D341Med (cell line): ENCODE data around the gene BAIAP2L1.
"Not testable (repeated sequence)": the region's sequence is repeated elsewhere in the genome, so short reads cannot be mapped to it uniquely, and the experiment has no call there.

Experiments used
- DNase-seq: peaks from one replicate; pipeline ENCODE4 v3.0.0; 2012; ENCODE audit warnings: low spot score

Gene BAIAP2L1

DNA sequence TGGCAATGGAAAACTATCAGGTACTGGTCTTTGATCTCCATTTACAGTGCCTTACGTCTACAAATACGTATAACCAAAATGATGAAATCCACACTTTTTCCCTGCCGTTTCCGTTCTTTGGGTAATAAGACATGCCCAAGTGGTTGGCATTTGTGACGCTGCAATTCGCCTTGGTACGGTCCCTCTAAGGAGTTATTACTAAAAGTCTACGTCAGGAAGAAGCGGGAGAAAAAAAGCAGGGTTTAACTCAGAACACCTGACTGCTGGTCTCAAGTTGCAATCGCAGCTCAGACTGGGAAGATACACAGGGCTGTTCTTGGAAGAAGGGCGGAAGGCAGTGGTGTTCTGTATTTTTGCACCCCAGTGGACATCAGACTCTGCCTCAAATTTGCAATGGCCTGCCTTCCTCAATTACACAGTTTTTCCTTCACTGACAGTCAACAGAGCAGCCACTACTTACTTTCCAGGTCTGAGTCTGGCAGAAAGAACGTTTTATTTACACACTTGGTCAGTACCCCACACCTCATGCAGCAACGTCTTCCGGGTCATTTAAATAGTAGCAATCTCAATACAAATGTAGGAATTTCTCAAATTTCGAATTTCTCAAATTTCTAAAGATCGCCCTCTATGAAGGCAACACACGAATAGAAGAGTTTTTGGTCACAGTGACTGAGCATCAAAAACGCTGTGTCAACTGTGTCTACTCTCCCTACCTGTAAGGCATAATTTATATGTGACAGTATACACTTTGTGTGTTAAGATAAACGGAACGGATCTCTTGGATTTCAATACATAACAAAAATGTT lies 2.1 kb downstream of the BAIAP2L1 start:
- no peak for DNase-seq

DNA sequence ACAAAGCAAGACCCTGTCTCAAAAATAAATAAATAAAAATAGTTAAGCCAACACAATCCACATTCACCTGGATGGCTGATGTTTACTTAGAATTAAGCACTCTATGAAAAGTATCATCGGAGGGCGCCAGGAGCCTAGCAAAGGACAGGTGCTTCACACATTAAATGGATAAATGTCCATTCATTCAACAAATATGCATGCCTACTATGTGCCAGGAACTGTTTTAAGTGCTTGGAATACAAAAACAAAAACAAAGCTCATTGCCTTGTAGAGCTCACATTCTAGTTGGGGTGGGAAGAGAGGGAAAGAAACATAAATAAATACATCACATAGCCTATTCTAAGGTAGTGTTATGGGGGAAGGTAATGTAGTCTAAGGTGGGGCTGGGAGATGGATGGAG lies 4.1 kb downstream of the BAIAP2L1 start:
- no peak for DNase-seq

DNA sequence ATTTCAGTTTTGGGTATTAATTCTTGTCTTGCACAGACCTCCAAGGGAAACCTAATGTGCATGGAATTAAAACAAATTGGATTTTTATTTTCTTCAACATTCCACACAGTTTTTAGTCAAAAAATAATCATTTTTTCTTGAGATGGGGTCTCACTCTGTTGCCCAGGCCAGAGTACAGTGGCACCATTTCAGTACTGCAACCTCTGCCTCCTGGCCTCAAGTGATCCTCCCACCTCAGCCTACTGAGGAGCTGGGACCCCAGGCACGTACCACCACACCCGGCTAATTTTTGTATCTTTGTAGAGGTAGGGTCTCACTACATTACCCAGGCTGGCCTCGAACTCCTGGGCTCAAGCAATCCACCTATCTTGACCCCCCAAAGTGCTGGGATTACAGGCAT lies 4.9 kb downstream of the BAIAP2L1 start:
- DNase-seq = no peak

DNA sequence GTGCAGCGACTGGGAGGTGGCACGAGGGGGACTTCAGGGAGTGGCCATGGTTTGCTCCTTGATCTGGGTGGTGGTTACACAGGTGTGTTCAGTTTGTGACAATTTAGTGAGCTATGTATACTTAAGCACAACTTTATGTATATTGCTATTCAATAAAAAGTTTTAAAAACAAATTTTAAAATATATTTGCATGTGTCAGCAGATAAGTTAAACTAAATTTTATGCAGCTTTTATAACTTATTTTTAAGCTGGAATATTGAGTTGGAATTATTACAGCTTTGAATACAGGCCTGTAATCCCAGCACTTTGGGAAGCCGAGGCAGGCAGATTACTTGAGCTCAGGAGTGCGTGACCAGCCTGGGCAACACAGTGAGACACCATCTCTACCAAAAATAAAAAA lies 5.4 kb downstream of the BAIAP2L1 start:
- DNase-seq = no peak

DNA sequence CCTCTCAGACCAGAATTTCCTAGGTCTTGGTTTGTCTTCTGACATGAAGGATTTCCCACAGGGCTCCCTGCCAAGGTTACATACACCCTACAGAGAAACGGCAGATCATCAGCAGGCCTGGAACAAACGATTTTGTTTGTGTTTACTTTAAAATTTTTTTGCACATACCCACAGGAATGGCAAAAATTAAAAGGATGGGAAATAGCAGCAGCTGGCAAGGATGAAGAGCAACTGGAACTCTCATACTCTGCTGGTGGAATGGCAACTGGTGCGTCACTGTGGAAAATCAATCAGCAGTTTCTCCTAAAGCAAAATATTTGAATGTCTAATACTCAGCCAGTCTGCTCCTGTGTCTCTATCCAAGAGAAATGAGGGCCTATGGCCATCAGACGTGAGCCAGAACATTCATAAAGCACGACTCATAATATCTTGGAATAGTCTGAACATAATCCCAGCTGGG lies 6.5 kb downstream of the BAIAP2L1 start:
- no peak for DNase-seq

DNA sequence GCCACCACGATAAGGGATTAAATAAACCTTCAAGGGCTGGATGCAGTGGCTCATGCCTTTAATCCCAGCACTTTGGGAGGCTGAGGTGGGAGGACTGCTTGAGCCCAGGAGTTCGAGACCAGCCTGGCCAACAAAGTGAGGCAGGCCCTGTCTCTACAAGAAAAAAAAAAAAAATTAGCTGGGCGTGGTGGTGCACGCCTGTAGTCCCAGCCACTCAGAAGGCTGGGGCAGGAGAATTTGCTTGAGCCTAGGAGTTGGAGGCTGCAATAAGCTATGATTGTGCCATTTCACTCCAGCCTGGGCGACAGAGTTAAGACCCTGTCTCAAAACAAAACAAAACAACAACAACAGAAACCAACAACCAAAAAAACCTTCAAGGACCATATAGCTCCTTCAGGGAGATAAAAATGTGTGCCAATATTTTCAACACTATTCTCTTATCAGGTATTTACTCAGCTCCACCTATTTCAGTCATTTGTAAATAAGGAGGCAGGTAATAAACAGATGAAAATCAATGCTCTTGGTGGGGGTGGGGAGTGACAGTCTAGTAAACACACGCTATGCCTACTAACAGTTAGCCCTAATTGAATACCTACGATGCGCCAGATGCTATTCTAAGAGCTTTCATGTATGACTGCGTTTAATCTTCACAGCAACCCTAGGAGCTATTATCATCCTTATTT lies 13.2 kb downstream of the BAIAP2L1 start:
- DNase-seq = no peak

DNA sequence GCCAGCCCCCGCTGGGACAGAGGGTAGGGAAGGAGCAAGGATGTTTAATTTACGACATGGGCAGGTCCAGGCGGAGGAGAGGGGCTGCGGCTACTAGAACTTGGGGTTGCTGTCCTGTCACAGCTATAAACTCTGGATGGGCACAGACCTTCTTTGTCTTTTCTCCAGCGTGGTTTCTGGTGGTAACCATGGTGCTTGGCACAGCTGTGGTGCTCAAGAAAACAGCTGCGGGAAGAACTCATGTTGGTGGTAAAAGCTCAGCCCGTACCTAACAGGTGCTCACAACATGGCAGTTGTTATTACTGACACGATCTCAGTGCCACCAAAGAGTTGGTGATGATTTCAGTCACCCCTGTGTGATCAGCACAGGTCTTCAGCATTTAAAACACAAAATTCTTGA lies 13.8 kb downstream of the BAIAP2L1 start:
- DNase-seq = no peak

DNA sequence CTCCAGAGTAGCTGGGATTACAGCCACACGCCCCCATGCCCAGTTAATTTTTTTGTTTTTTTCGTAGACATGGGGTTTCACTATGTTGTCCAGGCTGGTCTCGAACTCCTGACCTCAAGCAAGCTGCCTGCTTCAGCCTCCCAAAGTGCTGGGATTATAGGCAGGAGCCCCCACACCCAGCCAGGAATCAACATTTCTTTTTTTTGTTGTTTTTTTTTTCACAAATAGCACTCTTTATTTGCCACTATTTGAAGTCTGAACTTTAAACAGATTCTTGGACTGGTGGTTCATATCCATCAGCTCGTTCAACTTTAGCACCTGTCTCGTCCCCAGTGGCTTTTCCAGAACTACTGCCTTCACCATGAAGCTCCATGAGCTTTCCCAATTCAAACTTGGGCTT lies 15.4 kb downstream of the BAIAP2L1 start:
- DNase-seq = not testable (repeated sequence)

DNA sequence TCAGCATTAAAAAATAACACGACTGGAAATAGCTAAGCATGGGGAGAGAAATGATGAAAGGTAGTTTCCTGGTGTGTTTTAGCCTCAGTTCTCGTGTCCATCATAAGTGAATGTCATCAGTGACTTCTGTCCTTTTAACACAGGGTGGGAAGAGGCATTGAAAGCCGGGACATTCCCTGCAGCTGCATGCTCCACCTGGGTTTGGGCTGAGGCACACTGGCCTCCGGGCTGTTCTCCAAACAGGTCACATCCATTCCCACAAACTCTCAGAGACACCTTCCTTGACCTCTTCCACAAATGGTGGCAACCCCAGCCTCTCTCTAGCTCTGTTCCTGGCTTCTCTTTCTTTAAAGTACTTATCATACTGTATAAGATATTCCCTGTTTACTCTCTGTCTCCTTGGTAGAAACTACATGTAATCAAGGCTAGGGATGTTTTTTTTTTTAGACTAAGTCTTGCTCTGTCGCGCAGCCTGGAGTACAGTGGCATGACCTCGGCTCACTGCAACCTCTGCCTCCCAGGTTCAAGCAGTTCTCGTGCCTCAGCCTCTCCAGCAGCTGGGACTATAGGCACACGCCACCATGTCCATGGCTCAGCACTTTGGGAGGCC lies 22.6 kb downstream of the BAIAP2L1 start:
- no peak for DNase-seq

DNA sequence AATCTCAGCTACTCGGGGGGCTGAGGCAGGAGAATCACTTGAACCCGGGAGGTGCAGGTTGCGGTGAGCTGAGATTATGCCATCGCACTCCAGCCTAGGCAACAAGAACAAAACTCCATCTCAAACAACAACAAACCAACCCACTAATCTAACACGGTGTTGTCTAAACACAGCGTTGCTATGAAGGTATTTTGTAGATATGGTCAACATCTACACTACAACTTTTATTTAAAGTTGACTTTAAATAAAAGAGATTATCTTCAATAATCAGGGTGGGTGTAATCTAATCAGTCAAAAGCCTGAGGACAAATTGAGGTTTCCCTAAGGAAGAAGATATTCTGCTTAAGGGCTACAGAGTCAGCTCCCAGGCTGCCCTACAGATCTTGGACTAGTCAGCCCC lies 24.2 kb downstream of the BAIAP2L1 start:
- no peak for DNase-seq

DNA sequence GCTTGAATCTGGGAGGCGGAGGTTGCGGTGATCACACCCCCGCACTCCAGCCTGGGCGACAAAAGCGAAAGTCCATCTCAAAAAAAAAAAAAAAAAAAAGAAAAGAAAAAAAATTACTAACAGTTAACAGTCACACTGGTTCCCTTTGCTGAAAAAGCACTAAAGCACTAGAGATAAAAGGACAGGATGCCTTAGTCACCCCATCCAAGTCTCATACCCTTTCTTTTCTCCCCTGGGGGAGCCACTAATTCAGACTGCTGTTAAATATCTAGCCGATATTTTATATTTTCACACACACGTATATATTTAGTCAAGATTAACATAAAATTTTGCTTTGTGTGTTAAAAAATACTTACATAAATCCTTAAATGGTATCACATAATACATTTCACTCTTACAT lies 25.2 kb downstream of the BAIAP2L1 start:
- DNase-seq = no peak

DNA sequence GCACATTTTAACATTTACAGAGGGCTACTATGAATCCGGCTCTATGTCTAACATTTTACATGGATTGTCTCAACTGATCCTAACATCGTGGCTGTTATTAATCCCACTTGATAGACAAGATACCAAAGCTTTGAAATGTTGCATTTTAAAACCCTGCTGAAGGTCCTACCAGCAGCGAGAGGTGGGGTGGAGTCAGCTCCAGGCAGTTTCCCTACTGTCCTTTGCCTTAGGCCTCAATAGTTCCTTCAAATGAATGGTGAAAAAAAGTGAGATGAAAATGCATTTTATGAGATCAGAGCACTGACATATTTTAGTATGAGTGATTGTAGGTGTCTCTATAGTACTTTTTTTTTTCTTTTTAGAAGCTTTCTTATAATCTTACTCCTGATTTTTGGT lies 26.6 kb downstream of the BAIAP2L1 start:
- DNase-seq = no peak

DNA sequence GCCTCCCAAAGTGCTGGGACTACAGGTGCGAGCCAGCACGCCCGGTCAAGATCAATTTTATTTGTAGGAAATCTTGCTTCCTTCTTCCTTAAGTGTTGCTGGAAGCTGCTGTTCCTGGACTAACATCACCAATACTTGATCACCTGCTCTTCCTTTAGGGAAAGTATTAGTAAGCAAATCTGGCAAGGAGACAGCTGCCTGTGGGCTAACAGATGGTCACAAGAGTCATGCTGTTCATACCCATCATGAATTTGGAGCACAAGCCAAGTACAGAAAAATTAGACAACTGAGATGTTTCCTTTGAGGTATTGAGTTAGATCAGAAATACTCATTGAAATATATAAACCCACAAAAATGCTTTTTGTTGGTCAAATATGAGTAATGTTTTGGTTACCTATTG lies 27.9 kb downstream of the BAIAP2L1 start:
- no peak for DNase-seq

DNA sequence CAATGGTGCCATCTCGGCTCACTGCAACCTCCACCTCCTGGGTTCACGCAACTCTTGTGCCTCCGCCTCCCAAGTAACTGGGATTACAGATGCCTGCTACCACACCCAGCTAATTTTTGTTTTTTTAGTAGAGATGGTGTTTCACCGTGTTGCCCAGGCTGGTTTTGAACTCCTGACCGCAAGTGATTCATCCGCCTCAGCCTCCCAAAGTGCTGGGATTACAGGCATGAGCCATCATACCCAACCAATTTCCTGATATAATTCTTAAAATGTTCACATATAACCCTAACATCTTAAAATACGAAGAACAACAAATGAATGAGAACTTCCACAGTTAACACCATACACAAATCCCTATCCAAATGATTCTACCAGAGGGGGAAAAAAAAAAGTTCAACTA lies 31.2 kb downstream of the BAIAP2L1 start:
- no peak for DNase-seq

DNA sequence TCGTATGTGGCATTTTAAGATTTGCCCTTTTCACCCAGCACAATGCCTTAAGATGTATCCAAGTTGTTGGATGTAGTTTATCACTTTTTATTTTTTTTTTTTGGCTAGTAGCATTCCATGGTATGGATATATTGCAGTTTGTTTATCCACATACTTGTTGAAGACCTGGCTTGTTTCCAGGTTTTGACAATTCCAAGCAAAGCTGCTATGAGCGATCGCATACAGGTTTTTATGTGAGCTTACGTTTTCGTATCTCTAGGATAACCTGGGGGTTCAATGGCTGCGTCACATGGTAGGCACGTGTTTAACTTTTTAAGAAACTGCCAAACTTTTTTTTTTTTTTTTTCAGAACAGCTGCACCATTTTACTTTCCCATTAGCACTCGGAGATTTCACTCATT lies 32.2 kb downstream of the BAIAP2L1 start:
- DNase-seq = no peak

DNA sequence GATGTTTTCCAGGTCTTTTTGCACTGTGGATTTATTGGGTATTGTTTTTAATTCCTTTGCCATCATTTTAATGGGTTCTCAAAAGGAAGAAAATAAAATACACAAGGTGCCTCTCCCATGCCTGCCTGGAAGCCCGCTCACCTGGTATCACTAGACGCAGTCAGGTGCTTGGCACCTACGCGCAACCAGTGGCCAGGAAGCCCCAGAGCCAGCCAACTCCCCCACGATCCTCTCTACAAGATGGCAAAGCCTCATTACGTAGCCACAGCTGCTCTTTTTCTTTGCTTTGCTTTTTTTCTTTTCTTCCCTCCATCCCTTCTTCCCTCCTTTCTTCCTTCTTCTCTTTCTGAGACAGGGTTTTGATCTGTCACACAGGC lies 34.3 kb downstream of the BAIAP2L1 start:
- no peak for DNase-seq

DNA sequence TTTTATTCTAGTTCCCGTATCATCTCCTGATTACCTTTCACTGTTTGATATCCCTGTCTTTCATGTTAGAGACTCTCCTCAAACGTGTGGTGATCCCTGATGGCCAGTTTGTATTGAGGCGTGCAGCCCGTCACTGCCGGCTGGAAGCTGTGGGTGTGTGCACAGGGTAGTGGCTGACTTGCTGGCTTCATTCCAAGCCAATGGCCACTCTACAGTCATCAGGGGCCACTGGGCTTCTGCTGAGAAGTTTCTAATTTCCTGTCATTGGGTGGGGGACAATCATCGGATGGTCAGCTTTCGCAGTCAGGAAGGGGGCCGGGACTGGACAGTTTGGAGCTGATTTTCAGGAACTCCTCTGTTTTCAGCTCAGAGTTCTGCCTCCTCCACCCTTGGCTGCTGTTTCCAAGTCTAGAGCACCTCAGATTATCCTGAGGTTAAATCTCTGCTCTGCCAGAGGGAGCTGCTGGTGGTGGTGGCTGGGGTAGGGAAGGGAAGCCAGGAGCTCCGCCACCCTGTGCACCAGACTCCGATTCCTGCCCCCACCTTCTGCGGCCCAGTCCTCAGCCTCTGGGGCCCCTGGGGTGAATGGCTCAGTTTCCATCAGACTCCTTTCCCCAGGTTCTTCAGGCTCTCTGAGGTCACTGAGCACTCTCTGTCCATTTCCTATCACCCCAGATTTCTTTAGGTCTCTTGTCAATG lies 34.9 kb downstream of the BAIAP2L1 start:
- DNase-seq = no peak

DNA sequence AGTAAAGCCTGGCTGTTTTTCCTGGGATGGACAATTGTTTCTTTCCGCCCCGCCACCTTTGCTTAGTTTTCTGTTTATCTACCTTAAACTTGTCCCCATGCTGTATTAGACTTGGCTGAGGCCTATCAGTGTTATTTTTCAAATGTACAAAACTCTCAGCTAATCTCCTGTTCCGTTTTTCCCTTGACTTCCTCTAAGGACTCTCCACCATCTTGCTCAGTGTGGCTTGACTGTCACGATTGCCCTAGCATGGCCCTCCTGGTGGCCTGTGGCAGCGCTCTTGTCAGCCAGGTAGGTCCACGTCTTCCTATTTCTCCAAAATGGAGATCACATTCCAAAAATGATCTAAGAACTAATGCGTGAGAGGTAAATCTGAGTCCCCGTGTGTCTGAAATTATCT lies 36.7 kb downstream of the BAIAP2L1 start:
- DNase-seq = no peak

DNA sequence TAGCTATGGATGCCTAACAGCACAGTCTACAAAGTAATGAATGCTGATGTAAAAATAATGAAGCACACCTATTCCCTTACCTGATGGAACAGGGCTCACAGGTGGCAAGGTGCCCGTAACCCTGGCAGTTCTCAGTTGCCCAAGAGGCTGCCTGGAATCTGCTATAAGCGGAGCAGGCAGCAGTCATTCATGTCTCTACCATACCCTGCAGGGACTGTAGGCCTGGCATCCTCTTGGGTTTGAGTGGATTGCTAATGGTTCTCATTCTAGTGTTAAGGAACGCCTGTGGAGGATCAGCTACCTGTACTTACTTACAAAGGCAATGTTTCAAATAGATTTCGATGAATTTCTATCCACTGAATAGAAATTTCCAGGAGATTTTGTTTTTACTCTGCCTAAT lies 38.4 kb downstream of the BAIAP2L1 start:
- no peak for DNase-seq

DNA sequence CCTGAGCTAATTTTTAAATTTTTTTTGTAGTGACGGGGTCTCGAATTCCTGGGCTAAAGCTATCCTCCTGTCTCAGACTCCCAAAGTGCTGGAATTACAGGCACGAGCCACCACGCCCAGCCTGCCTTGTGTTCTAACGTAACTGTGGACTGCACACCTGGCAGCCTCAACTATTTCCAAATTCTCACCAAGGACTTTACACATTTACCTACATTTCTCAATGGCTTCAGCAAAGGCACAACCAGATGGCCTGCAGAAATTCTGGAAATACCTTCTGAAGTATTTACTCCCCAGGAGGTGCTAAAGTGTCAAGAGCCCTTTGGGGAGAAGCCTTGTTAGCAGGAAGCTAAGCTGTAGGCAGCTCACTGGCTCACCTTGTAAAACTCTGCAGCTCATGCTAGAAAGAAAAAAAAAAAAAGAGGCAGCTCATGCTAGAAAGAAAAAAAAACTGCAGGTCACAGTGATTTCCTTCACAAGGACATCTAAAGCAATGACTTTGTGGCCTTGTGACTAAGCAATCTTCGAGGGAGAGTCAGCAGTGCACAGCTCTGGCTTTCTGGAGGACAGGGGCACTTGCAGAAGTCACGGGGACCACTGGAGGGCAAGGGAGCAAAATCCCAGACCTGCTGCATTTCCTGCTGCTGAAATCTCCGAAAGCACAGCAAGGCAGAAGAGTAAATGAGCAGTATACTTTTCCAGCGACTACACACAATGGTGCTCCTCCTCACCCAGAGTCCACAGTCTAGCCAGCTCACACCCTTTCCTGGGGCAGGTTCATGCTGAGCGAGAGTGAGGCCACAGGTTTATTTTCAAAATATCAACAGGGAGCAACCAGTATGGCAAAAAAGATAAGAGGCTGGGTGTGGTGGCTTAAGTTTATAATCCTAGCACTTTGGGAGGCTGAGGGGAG lies 40.4 kb downstream of the BAIAP2L1 start:
- DNase-seq = no peak

DNA sequence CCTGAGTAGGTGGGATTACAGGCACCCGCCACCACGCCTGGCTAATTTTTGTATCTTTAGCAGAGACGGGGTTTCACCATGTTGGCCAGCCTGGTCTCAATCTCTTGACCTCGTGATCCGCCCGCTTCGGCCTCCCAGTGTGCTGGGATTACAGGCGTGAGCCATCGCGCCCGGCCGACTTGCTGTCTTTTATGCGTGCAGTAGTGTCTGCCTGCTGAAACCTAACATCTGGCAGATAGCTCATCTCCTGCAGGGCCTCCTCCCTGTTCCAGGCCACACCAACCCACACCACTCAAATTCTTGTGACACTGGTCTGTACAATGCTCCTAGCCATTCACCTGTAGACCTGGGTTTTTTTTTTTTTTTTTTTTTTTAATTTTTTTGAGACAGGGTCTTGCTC lies 41.5 kb downstream of the BAIAP2L1 start:
- DNase-seq = no peak

DNA sequence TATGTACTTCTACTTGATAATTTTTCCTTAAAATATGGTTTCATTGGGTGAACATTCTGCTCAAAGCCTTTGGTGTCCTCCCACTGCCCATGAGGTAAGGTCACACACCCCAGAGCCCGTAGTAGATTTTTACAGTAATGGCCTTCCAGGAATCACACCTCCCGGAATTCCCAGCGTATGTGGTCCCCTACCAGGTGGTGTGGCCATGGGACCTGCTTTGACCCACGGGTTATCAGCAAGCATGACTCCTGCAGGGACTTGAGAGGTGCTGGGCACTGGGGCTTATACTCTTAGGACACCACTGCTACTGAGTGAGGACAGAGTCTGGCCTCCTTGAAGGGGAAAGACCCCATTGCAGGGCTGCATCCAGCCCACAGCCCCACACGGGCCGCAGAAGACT lies 42.2 kb downstream of the BAIAP2L1 start:
- no peak for DNase-seq
